ENCODE measurements around the gene MYRIP.

DNA sequence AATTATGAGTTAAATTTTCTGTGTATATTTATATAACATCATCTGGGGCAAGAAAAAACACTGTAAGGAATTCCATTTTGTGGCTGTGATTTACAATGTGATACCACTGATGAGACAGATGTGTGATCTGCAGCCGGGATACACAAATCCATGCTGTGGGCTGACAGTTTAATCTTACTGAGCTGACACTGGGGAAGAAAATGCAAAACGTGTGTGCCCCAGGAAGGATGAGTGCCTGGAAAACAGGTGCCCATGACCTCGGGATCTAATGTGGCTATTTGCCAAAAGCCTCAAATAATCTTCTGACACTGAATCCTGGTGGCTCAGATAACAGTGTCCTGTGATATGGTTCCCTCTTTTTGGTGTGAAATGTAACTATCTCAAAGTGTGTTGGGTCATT is 10.5 kb downstream of the MYRIP start:
- no peak for TF ChIP-seq YY1 (IDR thresholded peaks at IDR 0.05; ENCODE audit: insufficient read depth, insufficient read length)
- no peak for TF ChIP-seq ZNF274 (IDR thresholded peaks at IDR 0.05; ENCODE audit: low read depth, low read length)
- no peak for TF ChIP-seq SUZ12 (IDR thresholded peaks at IDR 0.05; ENCODE audit: extremely low read depth, insufficient read depth, insufficient read length)
